GM21381 (cell line): ENCODE data around the gene MAG.

ENCODE experiments used
- ATAC-seq: cut with Tn5 transposase; IDR thresholded peaks from one replicate; pipeline ENCODE4 v1.9.1; 2021; ENCODE audit warnings: mild to moderate bottlenecking, moderate library complexity; ENCODE audit not compliant: unreplicated experiment

Gene MAG

DNA sequence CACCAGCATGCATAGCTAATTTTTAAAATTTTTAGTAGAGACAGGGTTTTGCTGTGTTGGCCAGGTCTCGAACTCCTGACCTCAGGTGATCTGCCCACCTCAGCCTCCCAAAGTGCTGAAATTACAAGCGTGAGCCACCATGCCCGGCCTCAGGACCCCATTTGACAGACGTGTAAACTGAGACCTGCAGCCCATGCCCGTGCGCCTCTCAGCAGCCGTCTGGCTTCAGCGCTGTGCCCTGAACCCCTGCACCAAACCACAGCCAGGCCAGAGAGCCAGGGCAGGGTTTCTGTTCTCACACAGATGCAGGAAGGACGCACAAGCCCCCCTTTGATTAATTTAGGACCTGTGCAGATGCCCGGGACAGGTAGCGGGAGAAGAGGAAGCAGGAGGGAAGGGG, 48.5 kb downstream of the MAG start:
- no peak for ATAC-seq

DNA sequence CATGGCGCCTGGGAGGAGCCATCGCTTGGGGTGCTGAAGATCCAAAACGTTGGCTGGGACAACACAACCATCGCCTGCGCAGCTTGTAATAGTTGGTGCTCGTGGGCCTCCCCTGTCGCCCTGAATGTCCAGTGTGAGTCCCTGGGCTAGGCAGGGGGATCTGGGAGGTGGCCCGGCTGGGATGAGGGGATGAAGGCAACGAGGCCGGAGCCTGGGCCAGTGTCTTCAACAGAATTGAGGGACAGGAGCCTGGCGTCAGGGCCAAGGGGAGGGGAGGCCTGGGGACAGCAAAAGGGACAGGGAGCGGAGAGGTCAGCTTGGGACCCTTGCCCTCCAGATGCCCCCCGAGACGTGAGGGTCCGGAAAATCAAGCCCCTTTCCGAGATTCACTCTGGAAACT, 49.0 kb downstream of the MAG start:
- no peak for ATAC-seq

DNA sequence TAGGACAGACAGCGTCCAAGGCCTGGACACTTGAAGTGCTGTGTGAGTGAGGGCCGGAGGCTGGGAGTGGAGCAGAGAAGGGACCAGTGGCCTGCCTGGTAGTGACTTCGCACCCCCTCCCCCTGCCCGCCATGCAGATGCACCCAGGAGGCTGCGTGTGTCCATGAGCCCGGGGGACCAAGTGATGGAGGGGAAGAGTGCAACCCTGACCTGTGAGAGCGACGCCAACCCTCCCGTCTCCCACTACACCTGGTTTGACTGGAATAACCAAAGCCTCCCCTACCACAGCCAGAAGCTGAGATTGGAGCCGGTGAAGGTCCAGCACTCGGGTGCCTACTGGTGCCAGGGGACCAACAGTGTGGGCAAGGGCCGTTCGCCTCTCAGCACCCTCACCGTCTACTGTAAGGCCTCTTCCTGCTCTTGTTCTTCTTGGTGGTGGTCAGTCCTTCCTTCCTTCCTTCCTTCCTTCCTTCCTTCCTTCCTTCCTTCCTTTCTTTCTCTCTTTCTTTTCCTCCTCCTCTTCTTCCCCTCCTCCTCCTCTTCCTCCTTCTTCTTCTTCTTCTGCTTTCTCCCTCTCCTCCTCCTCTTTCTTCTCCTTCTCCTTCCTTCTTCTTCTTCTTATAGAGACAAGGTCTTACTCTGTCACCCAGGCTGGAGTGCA, 49.7 kb downstream of the MAG start:
- ATAC-seq: no peak

DNA sequence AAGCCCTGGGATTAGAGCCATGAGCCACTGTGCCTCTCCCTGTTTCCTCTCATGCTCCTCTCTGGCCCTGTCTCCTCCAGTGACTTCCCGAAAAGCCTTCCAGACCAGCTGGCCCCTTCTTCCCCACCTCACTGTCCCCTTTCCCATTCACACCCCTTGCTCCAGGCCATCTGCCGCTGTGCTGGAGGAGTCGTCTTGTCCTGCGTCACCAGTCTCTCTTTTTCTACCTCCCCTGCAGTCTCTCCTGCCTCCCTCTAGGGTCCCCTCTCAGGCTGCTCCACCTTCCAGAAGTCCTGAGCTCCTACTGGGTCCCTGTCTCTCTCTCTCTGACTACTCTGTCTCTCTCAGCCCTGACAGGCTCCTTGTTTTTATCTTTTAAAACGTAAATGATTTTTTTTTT, 50.5 kb downstream of the MAG start:
- no peak for ATAC-seq

DNA sequence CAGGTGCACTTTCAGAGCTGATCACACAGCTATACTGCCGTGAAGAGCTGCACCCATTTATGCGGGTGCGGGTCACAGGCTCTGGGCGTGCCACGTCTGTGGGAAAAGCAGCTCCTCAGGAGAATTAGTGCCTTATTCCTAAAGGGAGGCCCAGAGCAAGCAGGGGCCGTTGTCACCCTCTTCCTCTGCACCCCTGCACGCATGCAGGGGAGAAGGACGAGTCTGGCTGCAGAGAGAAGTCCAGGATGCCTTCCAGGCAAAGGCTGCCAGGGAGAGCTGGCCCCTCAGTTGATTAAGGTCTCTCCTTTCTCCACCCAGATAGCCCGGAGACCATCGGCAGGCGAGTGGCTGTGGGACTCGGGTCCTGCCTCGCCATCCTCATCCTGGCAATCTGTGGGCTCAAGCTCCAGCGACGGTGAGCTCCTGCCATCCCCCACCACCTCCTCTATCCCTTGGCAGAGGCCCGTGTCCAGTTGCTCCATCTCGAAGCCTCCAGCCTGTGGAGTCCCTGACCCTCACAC, 52.6 kb downstream of the MAG start:
- no peak for ATAC-seq

DNA sequence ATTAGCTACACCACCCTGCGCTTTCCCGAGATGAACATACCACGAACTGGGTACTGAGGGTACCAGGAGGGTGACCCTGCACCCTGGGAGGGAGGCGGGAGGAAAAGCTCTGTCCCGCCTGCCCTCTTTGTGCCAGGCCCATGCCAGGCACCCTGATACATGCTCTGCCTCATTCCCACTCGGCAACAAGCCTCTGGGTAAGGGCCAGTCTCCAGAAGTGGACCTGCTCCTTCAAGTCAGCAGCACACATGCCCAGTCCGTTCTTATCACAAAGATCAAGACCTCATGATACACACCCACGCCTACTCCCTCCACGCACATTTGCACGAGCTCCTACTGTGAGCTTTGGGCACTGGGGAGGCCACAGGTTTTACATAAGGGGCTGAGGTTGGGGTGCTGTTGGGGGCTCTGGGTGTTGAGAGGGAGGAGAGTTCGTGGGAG, 53.7 kb downstream of the MAG start:
- ATAC-seq: no peak

DNA sequence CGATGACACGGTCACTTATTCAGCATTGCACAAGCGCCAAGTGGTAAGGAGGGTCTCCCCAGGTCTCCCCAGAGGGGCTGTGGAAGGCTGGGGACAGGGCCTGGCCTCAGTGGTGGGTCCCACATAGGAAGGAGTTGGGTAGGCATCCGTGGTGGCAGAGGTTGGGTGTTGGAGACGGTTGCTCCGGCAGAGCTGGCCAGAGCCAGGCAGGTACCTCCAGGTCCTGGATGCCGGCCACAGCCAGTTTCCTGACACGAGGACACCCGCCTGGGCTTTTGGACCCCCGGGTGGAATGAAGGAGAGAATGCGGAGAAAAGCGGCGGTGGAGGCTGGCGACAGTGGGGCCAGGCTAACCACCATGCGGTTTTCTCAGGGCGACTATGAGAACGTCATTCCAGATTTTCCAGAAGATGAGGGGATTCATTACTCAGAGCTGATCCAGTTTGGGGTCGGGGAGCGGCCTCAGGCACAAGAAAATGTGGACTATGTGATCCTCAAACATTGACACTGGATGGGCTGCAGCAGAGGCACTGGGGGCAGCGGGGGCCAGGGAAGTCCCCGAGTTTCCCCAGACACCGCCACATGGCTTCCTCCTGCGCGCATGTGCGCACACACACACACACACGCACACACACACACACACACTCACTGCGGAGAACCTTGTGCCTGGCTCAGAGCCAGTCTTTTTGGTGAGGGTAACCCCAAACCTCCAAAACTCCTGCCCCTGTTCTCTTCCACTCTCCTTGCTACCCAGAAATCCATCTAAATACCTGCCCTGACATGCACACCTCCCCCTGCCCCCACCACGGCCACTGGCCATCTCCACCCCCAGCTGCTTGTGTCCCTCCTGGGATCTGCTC, 54.5 kb downstream of the MAG start:
- no peak for ATAC-seq

DNA sequence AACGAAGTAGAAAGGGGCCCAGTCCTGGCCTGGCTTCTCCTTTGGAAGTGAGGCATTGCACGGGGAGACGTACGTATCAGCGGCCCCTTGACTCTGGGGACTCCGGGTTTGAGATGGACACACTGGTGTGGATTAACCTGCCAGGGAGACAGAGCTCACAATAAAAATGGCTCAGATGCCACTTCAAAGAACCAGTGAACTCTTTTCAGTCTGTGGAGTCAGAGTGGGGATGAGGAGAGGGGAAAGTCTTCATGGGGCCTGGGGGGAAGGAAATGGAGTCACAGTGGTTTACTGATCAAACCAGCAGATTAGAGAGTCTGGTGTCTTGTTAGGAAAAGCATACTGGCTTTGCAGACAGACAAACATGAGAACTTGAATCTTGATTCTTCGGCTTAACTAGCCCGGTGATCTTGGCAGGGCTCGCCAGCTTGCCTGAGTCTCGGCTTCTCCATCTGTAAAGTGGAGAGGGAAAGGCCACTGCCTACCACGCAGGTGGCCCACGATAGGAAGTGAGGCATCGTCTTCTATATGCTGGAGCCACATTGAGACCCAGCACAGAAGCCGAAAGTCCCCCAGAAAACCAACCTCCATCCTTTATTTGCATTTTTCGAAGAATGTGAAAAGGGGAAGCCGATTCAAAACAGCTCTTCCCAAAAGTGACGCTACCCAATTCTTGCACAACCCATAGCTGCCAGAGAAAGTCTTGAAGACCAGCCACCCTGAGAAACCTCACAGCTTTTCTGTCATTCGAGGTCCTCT, 55.4 kb downstream of the MAG start, which contains the start of gene FFAR1:
Gene FFAR1, plus strand, starts transcription at position 732 of the 759 bp plus-strand sequence. CDS start 3,650 bp downstream, outside the sequence.
- peak; percentile 52 for ATAC-seq

DNA sequence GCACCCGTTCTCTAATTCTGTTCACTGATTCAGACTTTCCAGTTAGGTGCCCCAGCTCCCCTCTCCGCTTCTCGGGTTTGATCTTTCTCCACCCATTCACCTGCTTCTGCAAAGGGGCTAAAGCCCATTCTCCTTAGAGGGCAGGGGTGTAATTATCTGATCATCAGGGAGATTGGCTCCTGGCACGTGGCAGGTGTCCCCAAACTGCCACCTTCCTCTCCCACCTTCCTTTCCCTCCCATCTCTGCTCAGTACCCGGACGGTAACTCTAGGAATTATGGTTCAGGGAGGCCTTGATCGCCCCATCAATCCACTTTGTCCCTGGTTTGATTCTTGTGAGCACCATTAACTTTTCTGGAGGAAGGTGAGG, 56.0 kb downstream of the MAG start:
- no peak for ATAC-seq

DNA sequence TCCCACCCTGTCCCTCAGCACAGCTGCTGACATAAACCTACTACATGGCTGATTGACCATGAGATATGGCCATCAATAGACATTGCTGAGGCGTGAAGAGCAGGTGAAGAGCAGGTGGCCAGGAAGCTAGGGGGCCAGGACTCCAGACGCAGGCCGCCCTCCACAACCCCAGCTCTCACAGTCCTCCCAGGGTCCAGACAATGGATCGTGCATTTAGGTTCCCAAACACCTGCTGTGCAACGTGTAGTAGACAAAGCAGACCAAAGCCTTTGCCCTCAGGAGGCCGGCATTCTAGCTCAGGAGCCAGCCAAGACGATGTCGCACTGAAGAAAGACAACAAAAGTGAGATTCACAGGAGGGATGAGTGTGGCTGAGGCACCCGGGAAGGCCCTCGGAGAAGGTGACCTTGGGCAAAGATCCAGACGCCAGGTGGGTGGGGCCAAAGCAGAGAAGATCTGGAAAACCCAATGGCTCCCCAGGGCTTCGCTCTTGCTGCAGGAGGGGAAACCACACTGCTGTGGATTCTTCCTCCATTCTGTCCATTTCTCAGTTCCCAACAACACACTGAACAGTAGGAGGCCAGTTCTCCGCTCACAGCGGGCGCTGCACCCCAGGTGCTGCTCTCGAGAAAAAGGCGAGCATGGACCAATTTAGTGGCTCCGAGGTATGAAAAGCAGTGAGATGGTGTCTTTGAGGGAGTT, 57.1 kb downstream of the MAG start:
- ATAC-seq: no peak

DNA sequence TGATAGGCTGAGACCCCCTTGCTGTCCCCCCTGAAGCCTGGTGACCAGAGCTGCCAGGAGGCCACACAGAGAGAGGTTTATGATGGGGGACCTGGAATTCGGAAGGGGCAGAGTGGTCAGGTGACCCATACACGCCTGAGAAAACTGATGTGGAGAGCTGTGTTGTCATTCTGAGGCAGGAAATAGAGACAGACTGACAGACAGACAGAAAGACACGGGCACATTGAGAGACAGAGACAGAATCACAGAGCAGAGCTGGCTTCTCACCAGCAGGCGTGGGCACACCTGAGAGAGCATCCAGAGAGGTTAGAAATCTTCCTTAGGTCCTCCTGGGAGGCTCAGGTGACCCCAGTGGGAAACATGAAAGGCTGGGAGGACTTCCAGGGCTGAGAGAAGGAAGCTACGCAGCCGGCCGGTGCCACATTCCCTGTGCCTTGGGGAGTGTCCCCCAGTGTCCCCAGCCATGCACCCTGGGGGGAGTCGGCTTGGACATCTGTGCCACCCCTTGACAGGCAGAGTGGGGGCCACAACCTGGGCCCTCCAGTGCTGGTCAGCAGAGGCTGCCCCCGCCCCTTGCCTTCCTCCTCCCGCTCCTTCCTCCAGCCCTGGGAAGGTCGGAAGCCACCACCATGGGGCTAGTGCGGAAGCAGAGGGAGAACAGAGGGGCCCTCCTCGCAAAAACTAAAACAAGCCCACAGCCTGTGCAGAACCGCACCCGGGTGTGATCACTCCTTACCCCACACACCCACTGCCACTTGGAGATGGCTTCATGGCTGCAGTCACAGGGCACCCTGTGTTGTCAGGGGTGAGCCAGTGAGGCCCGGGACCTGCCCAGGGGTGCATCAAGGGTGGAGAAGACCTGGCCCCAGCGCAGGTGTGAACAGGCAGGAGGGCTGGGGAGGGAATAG, 57.9 kb downstream of the MAG start:
- ATAC-seq: no peak

DNA sequence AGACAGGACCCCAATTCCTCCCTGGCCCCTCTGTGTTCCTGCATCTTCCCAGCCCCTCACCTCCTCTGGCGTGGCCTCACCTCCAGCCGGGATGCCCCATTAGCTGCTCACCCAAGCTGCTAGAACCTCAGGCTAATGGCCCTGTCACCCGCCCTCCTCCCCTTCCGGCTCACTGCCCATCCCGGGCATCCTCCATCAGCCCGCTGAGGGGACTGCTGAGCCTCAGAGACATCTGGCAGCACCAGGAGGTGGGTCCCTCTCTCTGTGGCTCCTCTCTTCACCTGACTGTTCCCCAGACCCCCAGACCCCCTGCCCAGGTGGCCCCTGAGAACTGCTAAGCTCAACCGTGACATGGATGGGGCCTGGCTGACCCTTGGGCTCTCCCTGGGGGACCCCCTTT, 58.6 kb downstream of the MAG start:
- no peak for ATAC-seq

DNA sequence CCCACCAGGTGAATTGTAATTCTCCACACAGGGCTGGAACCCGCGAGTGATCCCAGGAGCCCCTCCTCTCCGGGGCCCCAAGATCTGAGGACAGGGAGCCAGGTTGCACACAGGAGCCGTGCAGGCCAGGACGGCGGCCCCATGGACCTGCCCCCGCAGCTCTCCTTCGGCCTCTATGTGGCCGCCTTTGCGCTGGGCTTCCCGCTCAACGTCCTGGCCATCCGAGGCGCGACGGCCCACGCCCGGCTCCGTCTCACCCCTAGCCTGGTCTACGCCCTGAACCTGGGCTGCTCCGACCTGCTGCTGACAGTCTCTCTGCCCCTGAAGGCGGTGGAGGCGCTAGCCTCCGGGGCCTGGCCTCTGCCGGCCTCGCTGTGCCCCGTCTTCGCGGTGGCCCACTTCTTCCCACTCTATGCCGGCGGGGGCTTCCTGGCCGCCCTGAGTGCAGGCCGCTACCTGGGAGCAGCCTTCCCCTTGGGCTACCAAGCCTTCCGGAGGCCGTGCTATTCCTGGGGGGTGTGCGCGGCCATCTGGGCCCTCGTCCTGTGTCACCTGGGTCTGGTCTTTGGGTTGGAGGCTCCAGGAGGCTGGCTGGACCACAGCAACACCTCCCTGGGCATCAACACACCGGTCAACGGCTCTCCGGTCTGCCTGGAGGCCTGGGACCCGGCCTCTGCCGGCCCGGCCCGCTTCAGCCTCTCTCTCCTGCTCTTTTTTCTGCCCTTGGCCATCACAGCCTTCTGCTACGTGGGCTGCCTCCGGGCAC, 59.6 kb downstream of the MAG start:
- no peak for ATAC-seq

DNA sequence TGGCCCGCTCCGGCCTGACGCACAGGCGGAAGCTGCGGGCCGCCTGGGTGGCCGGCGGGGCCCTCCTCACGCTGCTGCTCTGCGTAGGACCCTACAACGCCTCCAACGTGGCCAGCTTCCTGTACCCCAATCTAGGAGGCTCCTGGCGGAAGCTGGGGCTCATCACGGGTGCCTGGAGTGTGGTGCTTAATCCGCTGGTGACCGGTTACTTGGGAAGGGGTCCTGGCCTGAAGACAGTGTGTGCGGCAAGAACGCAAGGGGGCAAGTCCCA, 60.2 kb downstream of the MAG start:
- ATAC-seq: no peak

DNA sequence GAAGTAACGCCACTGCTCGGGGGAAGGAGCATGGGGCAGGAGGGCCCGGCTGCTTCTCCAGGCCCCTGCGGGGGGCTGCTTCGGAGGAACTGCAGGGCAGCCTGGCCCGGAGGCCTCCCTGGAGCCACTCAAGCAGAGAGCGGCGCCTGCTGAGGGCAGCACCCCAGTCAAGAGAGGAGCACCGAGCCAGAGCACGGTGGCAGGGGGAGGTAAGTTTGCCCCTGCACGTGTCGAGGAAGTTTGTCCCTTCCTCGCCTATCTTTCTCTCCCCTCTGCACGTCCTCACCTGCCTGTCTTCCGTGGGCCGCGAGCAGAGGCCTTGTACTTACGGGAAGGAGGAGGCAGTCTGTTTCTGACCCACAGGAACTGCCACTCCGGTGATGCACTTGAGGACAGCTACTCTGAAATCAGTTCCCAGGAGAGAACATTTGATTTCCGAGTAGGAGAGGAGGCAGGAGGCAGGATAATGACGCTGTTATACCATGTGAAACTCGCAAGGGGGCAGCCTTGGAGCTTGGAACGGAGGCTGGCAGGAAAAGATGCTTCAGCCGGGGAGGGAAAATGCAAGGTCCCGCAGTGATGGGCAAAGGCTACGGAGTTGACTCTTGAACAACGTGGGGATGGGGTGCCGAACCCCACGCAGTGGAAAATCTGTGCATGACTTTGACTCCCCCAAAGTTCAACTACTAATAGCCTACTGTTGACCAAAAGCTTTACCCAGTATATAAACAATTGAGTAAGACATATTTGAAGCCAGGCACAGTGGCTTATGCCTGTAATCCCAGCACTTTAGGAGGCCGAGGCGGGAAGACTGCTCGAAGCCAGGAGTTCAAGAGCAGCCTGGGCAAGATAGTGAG, 60.7 kb downstream of the MAG start:
- ATAC-seq: no peak

DNA sequence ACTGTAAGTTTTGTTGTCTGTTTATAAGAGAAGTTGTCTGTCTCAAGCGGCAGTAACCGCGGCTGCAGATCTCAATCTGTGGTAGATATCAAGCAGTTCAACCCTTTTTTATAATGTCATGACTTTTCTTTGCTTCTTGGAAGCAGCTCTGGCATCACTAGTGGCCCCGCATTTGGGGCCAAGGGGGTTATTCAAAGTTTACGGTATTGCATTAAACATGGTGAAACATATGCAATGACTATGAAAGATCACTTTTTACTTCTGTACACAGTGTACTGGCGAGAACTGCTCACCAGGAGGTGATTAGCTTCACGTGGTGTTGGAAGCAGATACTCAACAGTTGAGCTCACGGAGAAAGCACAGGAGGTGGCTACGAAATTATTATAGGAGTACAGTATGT, 61.7 kb downstream of the MAG start:
- ATAC-seq: no peak

DNA sequence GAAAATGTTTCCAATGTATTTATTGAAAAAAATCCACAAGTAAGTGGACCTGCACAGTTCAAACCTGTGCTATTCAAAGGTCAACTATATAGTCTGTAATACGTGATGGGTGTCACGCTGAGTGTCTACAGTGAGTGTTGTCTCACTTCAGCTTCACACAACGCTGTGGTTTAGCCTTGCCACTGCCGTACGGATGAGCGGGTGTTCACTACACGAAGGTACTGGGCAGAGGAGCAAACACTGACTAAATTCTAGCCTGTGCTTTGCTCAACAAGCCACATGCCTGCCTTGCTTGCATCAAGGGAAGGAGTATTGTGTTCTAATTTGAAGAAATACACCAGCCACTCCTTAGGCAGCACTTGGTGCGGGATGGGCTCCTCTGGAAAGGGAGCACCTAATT, 62.9 kb downstream of the MAG start:
- no peak for ATAC-seq

DNA sequence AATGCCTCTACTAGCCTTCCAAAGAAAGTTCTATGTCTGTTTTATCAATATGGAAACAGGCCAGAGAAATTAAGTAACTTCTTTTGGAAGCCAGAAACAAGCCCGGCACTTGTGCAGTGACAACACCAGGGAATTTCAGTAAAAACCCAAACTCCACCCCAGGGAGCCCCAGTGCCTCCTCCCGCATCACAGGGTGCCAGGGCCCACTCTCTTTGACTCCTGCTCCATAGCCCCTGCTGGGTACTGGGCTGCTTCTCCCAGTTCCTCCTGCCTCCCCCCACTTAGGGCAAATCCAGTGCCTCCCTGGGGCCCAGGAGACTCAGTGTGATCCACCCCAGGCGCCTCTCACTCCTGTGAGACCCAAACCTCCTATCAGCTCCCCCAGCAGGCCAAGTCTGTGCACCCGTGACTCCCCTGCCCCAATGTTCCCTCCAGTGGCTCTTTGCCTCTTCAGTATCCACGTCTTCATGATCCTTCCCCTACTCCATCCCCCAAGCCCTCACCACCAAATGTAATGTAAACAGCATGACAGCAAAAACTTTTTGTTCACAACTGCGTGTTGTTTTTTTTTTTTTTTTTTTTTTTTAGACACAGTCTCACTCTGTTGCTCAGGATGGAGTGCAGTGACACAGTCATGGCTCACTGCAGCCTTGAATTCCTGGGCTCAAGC, 64.0 kb downstream of the MAG start:
- ATAC-seq: no peak
